GM12891 (cell line): ENCODE data around the gene PRSS27.

Experiments used
- DNase-seq: peaks from one replicate; pipeline ENCODE4 v3.0.0; 2011; ENCODE audit warnings: low spot score; ENCODE audit not compliant: insufficient read length
- FAIRE-seq: peaks from 2 replicates; lab custom pipeline; 2011; peaks lifted over from hg19 to GRCh38; lab: Jason Lieb, UNC
- PAX5 ChIP-seq: IDR thresholded peaks from 2 replicates; pipeline ENCODE4 v1.6.1; 2011; ENCODE audit warnings: low read length, moderate library complexity, mild to moderate bottlenecking; ENCODE audit not compliant: insufficient read depth, severe bottlenecking
- POLR2A ChIP-seq: IDR thresholded peaks from 2 replicates; pipeline ENCODE4 v1.6.1; 2011; ENCODE audit warnings: low read depth, low read length, control low read depth
- POLR2AphosphoS5 ChIP-seq: IDR thresholded peaks from 2 replicates; pipeline ENCODE4 v1.6.1; 2011; ENCODE audit warnings: low read depth, low read length, control low read depth
- POU2F2 ChIP-seq: IDR thresholded peaks from 2 replicates; pipeline ENCODE4 v1.6.1; 2011; ENCODE audit warnings: low read depth, mild to moderate bottlenecking, control low read depth, low read length, moderate library complexity
- SPI1 ChIP-seq: IDR thresholded peaks from 2 replicates; pipeline ENCODE4 v1.6.1; 2011; ENCODE audit warnings: low read depth, low read length, control low read depth
- TAF1 ChIP-seq: IDR thresholded peaks from 2 replicates; pipeline ENCODE4 v1.6.1; 2011; ENCODE audit warnings: low read depth, low read length, control low read depth

PRSS27 gene

GRCh38 chr16:2704983-2705275 is 15.1 kb downstream of the PRSS27 start:
- FAIRE-seq (no peak), DNase-seq (no peak)
- TF ChIP-seq TAF1 (no peak), SPI1 (no peak), PAX5 (no peak), POLR2A (no peak), POU2F2 (no peak), POLR2AphosphoS5 (no peak)

- FAIRE-seq (no peak), DNase-seq (no peak)
- TF ChIP-seq POU2F2 = no peak
- TF ChIP-seq TAF1 = no peak
- no peak for TF ChIP-seq POLR2A
- no peak for TF ChIP-seq SPI1
- no peak for TF ChIP-seq POLR2AphosphoS5
- TF ChIP-seq PAX5 = no peak
These were observed 15.7 kb downstream of the PRSS27 start for GRCh38 chr16:2704166-2704982.

GRCh38 chr16:2702871-2703745 is 16.9 kb downstream of the PRSS27 start:
- DNase-seq = no peak
- no peak for FAIRE-seq
- TF ChIP-seq POLR2A = no peak
- no peak for TF ChIP-seq POLR2AphosphoS5
- no peak for TF ChIP-seq TAF1
- TF ChIP-seq PAX5 = no peak
- TF ChIP-seq SPI1 = no peak
- TF ChIP-seq POU2F2 = no peak

GRCh38 chr16:2702438-2702825 is 17.6 kb downstream of the PRSS27 start:
- FAIRE-seq (no peak), DNase-seq (no peak)
- TF ChIP-seq POLR2AphosphoS5 = no peak
- no peak for TF ChIP-seq SPI1
- TF ChIP-seq POLR2A = no peak
- TF ChIP-seq POU2F2 = no peak
- no peak for TF ChIP-seq PAX5
- TF ChIP-seq TAF1 = no peak

GRCh38 chr16:2701713-2702437 is 18.1 kb downstream of the PRSS27 start:
- TF ChIP-seq TAF1 (no peak), POLR2AphosphoS5 (no peak), POU2F2 (no peak), PAX5 (no peak), SPI1 (no peak), POLR2A (no peak)
- DNase-seq (no peak), FAIRE-seq (no peak)

GRCh38 chr16:2701272-2701671 is 18.8 kb downstream of the PRSS27 start:
- FAIRE-seq (no peak), DNase-seq (no peak)
- TF ChIP-seq SPI1 (no peak), TAF1 (no peak), POU2F2 (no peak), POLR2A (no peak), POLR2AphosphoS5 (no peak), PAX5 (no peak)

GRCh38 chr16:2700786-2701185 is 19.2 kb downstream of the PRSS27 start:
- TF ChIP-seq POLR2AphosphoS5 (no peak), PAX5 (no peak), SPI1 (no peak), TAF1 (no peak), POU2F2 (no peak), POLR2A (no peak)
- DNase-seq (no peak), FAIRE-seq (no peak)

GRCh38 chr16:2699791-2700600 is 20.0 kb downstream of the PRSS27 start:
- FAIRE-seq = peak; percentile 5
- TF ChIP-seq TAF1 (no peak), POLR2A (no peak), POU2F2 (no peak), POLR2AphosphoS5 (no peak), PAX5 (no peak), SPI1 (no peak)
- no peak for DNase-seq

- FAIRE-seq = no peak
- TF ChIP-seq POLR2A = no peak
- no peak for TF ChIP-seq SPI1
- no peak for TF ChIP-seq PAX5
- no peak for TF ChIP-seq POU2F2
- no peak for TF ChIP-seq TAF1
- DNase-seq = no peak
These were observed 20.9 kb downstream of the PRSS27 start for GRCh38 chr16:2698965-2699750.
